Measurements from ENCODE around the gene MARCO. TPM values are rescaled to one million over a fixed set of nuclear protein-coding genes. Genes with fewer than 3 reads are reported as not detected.

MARCO gene
- total and polyA plus RNA-seq, 2 experiments from 2014 or later = not detected

- H3K79me2 ChIP-seq (replicated peaks; ENCODE audit: insufficient read depth) = no peaks in the 10 kb centered on the region
- no peaks in the 10 kb centered on the region for H3K4me1 ChIP-seq (ENCODE audit: insufficient read depth)
- no peaks in the 10 kb centered on the region for H3K36me3 ChIP-seq (ENCODE audit: insufficient read depth)
- H3K9me2 ChIP-seq (ENCODE audit: insufficient read depth) = no peaks in the 10 kb centered on the region
- no peaks in the 10 kb centered on the region for H4K20me1 ChIP-seq (replicated peaks; ENCODE audit: insufficient read depth)
- Mint-ChIP-seq H3K36me3 (ENCODE audit: low read depth) (no peaks in the 10 kb centered on the region), H3K27ac (no peak overlapping the region), H3K4me1 (no peaks in the 10 kb centered on the region), H3K9me3 (no peaks in the 10 kb centered on the region), H3K27me3 (ENCODE audit: insufficient read depth, low read depth, poor library complexity) (no peaks in the 10 kb centered on the region), H3K4me3 (no peak overlapping the region)
- no peak overlapping the region for H3K4me3 ChIP-seq
- H3K27me3 ChIP-seq (ENCODE audit: insufficient read depth) = no peaks in the 10 kb centered on the region
- ATAC-seq = no peak
- H3K27ac ChIP-seq (ENCODE audit: low read depth) = no peak overlapping the region
- H3K4me2 ChIP-seq = no peak overlapping the region
- TF ChIP-seq EZH2 (IDR thresholded peaks at IDR 0.05; ENCODE audit: low read depth, unreplicated experiment) (no peak), CREB1 (CRISPR knock-in tag; IDR thresholded peaks at IDR 0.05; ENCODE audit: low read depth) (no peak), REST (IDR thresholded peaks at IDR 0.05; ENCODE audit: unreplicated experiment) (no peak), ZNF114 (CRISPR knock-in tag; IDR thresholded peaks at IDR 0.05) (no peak), JUNB (IDR thresholded peaks at IDR 0.05; ENCODE audit: unreplicated experiment) (no peak), ZNF331 (CRISPR knock-in tag; IDR thresholded peaks at IDR 0.05; ENCODE audit: low read depth) (no peak), ZNF462 (CRISPR knock-in tag; IDR thresholded peaks at IDR 0.05) (no peak)
- TF ChIP-seq, protein P1, sequence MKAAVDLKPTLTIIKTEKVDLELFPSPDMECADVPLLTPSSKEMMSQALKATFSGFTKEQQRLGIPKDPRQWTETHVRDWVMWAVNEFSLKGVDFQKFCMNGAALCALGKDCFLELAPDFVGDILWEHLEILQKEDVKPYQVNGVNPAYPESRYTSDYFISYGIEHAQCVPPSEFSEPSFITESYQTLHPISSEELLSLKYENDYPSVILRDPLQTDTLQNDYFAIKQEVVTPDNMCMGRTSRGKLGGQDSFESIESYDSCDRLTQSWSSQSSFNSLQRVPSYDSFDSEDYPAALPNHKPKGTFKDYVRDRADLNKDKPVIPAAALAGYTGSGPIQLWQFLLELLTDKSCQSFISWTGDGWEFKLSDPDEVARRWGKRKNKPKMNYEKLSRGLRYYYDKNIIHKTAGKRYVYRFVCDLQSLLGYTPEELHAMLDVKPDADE (IDR thresholded peaks at IDR 0.05) = no peak
- no peak overlapping the region for H2AFZ ChIP-seq
- no peaks in the 10 kb centered on the region for H3F3A ChIP-seq (replicated peaks; ENCODE audit: low read depth)
- DNase-seq (ENCODE audit: low spot score) = no peak
Measured at GRCh38 chr2:118986738-118987137, 44.7 kb downstream of the MARCO start.
